ENCODE measurements around the gene ELN.

Gene ELN

DNA sequence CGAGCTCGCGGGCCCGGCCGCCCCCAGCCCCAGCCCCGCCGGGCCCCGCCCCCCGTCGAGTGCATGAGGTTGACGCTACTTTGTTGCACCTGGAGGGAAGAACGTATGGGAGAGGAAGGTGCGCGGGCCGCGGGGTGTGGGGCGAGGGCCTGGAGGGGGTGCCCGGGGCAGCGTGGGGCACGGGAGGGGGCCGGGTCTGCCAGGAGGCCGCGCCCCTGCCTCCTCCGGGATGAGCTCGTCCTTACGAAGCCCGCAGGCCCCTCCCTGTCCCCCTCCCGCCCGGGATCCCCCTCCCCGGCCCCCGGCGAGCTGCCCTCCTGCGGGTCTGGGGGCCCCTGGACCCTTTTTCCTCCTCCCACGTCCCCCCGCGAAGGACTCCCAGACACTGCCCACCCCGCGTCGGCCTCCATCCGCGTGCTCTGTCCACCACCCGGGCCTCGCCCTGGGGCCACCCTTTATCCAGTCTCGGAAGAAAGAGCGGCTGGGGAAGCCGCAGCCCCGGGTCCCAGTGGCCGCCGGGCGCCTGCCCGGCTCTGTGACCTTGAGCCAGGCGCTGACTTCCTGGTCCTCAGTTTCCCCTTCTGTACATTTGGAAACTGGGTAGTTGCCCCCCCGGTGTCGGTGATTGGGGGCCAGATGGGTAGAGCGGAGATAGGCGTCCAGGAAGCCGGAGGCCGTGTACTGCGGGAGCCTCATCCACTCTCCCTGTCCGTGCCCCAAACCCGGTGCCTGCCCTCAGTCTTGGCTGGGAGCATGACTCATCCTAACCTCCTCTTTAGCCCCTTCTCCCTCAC lies 56.2 kb downstream of the ELN start:
- FAIRE-seq (no peak), DNase-seq (ENCODE audit: insufficient read length, low spot score) (peak; percentile 91)
- TF ChIP-seq POLR2A (IDR thresholded peaks at IDR 0.05; ENCODE audit: low read depth, low read length), result no peak; the same call in 1 of the 2 replicates

DNA sequence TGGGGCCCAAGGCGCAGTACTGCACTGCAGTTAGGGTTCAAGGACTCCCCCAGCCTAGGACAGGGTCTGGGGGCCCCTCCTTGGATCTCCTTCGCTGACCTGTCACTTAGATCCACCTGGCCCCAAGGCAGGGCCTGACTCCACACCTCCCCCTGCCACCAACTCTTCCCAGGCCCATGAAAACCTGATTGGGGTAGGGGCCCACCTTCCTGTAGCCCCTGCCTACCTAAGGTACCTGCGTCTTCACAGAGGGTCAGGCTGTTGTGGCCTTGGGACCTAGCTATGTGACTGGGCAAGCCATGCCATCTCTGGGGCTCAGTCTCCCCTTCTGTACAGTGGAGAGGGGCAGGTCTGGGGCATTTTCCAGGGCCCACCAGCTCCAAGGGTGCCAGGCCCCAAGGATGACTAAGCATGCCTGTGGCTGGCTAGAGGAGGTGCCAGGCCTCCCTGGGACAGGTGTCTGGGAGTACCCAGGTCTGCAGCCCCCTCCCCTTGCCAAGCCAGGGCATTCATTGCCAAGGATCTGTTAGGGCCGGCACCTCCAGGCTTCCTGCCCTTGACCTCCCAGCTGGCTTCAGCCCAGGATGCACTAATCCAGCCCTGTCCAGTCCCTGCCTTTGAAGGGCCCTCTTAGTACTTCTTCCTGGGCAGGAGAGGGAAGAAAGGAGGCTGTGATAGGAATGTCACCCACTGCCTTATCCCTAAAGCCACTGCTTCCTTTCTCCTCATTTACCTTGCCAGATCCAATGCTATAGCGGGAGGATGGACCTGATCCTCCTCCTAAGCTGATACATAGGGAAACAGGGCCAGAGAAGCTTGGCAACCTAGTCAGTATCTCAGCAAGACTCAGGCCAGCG lies 57.0 kb downstream of the ELN start:
- FAIRE-seq (no peak), DNase-seq (ENCODE audit: insufficient read length, low spot score) (no peak)

DNA sequence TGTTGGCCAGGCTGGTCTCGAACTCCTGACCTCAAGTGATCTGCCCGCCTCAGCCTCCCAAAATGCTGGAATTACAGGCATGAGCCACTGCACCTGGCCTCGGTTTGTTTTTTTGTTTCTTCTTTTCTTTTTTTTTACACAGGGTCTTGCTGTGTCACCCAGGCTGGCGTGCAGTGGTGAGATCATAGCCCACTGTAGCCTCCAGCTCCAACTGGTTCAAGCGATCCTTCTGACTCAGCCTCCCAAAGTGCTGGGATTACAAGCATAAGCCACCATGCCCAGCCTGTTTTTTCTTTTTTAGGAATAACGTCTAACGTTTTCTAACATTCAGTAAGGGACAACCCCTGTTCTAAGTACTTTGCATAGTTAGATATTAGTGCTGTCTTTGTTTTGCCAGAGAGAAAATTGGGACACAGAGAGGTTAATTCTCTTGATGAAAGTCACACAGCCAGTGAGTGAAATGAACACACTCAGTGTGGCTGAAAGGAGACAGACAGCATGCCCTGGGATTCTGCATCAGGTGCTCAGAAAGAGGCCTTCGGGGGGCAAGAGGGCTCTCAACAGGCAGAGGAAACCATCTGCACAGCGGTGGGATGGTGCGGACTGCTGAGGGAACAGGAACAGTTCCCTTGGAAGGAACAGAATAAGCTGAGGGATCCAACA lies 59.9 kb downstream of the ELN start:
- TF ChIP-seq POLR2A (IDR thresholded peaks at IDR 0.05; ENCODE audit: low read depth, low read length), result no peak
- FAIRE-seq, result no peak

More for the DNA sequence above, 57.0 kb downstream of the ELN start:
- no peak for TF ChIP-seq POLR2A (IDR thresholded peaks at IDR 0.05; ENCODE audit: low read depth, low read length)

DNA sequence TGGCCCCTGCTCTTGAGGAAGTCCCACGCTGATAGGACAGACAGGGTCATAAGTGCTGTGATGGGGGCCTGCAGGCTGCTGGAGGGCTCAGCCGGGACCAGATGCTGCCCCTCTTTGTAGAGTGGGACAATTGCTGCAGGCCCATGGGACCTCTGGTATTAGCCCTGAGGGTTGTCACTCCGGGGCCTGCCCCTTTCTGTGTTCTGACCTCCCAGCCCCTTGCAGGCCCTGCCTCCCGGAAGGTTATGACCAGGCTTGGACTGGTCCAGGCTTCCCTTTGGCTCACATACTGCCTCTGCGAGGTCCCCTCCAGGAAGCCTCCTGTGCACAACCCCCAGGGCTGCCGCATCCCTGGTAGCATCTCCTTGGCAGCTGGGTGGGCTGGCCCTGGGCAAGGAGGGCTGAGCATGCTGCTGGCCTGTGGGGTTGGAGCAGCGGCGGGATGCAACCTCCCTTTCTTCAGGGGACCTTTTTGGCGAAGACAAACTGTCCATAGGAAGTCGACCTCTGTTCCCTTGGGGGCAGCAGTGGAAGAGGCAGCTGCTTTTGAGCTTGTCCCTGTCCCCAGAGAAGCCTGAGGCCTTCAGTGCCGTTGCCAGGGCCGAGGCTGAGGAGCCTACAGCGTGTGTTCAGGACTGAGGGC lies 64.5 kb downstream of the ELN start:
- no peak for FAIRE-seq
- no peak for DNase-seq (ENCODE audit: insufficient read length, low spot score)
- TF ChIP-seq POLR2A (IDR thresholded peaks at IDR 0.05; ENCODE audit: low read depth, low read length), result no peak

More for the DNA sequence above, 59.9 kb downstream of the ELN start:
- no peak for DNase-seq (ENCODE audit: insufficient read length, low spot score)

DNA sequence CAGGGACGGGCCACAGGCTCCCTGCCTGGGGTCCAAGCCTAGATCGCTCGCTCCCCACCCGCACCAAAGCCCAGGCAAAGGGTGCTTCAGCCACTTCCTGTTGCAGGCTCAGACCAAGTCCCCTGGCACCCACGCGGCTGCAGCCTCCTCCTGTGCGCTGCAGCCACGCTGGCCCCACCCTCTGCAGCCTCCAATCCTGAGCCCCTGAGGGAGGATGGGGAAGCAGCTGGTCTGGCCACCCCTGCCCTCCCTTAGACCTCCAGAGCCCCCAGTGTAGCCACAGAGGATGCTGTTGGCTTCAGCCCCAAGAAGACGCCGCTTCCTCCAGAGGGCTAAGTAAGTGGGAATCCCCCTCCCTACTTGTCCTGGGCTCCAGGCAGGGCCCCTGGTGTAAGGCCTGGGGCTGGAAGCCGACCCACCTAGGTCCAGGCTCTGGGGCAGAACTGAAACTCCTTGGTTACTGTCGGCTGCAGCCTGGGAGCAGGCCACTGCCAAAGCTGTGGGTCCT lies 65.0 kb downstream of the ELN start:
- TF ChIP-seq POLR2A (IDR thresholded peaks at IDR 0.05; ENCODE audit: low read depth, low read length), result peak; percentile 6; the same call in 1 of the 2 replicates
- DNase-seq (ENCODE audit: insufficient read length, low spot score) (no peak), FAIRE-seq (no peak)

DNA sequence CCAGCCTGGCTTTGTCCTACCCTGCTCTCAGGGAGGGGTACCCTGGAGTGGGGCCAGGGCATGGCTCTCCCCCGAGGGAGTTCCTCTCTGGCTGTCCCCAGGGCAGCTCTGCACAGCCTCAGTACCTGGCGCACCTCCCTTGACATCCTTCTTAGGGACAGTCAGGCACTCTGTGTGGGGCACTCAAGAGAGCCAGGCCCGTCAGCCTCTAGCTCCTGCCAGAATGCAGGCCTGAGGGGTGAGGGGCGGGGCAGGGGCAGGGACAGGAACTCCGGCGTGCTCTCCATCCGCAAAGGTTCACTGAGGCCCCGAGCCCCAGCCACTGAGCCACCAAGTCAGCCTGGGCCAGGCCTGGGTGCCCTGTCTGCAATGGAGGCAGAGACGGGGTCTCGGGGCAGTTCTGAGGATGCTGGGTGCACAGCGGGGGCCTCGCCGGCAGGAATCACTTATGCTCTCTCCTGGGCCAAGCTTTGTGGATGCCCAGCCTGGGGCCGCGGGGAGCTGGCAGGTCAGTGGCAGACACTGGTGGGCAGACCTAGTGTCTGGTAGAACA lies 65.8 kb downstream of the ELN start:
- DNase-seq (ENCODE audit: insufficient read length, low spot score), result no peak
- no peak for FAIRE-seq
- peak; percentile 25; the same call in 1 of the 2 replicates for TF ChIP-seq POLR2A (IDR thresholded peaks at IDR 0.05; ENCODE audit: low read depth, low read length)

DNA sequence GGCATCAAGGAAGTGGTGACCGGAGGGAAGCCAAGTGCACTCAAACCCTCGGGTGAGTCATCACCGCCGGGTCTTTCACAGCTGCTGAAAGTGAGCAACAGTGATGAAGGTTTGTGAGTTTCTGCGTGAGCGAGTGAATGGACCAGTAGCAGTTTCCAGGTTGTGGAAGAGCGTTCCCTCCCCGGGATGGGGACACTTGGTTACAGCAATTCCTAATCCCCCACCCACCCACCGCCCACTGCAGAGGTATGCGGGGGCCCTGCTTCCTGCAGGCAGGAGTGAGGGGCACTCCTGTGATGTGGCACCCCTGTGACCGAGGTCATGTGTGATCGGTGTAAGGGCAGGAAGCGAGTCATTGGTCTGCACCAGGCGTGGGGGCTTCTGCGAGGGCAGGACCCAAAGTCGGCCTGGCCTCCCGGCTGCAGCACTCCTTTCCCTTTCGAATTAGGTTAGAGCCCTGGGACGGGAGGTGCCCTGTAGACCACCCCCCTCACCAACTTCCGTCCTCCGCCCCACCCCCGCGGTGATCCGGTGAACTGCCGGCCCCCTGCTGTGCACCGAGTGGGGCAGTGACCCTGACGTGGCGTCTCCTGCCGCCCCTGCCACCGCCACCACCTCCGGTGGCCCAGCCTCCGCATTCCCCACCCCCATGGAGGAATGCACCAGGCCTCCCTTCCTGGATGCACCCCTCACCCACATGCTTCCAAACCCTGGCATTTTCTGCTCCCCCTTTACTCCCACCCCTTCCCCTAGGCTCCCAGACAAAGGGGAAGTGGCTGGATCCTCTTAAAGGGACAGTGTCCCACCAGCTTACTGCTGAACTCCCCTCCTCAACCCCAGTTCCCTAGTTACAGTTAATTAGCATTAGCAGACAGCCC lies 66.5 kb downstream of the ELN start:
- FAIRE-seq (no peak), DNase-seq (ENCODE audit: insufficient read length, low spot score) (peak; percentile 96)
- peak; percentile 24; the same call in 1 of the 2 replicates for TF ChIP-seq POLR2A (IDR thresholded peaks at IDR 0.05; ENCODE audit: low read depth, low read length)

DNA sequence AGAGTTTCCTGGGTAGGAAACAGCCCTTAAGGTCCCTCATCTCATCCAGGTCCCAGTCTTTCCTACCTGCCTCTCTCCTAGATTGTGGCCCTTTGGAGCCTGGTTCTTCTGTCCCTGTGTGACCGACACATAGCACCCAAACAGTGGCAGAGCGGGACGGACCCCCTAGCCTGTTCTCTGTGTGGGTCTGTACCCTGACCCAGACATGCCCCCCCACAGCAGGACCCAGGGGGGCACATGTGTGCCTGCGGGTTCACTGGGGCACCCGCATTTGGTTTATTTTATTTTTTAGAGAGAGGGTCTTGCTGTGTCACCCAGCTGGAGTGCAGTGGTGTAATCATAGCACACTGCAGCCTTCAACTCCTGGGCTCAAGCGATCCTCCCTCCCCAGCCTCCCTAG lies 67.2 kb downstream of the ELN start:
- no peak for DNase-seq (ENCODE audit: insufficient read length, low spot score)
- no peak for FAIRE-seq
- TF ChIP-seq POLR2A (IDR thresholded peaks at IDR 0.05; ENCODE audit: low read depth, low read length), result no peak

DNA sequence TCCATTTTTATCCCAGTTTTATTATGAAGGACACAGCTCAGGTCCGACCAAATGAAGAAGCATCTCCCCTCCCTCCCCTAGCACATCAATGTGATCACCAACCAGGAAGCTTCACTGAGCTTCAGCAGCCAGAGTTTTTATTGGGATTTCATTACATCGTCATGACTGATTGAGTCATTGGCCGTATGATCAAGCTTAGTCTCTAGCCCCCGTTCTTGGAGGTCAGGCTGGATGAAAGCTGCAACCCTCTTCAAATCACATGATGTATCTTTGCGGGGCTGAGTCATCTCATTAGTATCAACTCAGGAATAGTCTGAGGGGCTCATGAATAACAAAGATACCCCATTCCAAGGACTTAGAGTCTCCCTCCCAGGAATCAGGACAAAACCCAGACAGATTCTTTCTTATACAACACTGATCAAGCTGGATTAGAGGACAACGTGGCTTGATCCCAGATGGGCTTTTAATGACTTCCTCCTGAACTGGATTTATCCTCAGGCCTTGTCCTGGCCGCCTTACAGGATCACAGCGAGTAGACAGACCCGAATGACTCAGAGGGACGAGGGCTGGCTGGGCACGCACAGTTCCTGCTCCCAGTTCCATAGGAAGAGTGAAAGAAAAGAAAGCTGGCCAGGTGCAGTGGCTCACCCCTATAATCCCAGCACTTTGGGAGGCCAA lies 70.1 kb downstream of the ELN start:
- TF ChIP-seq POLR2A (IDR thresholded peaks at IDR 0.05; ENCODE audit: low read depth, low read length), result no peak
- DNase-seq (ENCODE audit: insufficient read length, low spot score) (peak; percentile 67), FAIRE-seq (no peak)

DNA sequence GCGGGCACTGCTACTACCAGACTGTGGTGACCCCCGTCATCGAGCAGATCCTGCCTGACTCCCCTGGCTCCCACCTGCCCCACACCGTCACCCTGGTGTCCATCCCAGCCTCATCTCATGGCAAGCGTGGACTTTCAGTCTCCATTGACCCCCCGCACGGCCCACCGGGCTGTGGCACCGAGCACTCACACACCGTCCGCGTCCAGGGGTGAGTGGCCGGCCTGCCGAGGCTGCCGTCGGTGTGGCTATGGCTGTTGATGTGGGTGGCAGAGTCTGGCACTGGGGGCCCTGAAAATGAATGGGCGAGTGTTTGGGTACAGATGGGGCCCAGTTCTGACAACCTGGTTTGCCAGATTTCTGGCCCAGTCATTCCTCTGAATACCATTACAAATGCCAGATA lies 71.1 kb downstream of the ELN start:
- TF ChIP-seq POLR2A (IDR thresholded peaks at IDR 0.05; ENCODE audit: low read depth, low read length), result no peak
- FAIRE-seq, result no peak
- no peak for DNase-seq (ENCODE audit: insufficient read length, low spot score)

DNA sequence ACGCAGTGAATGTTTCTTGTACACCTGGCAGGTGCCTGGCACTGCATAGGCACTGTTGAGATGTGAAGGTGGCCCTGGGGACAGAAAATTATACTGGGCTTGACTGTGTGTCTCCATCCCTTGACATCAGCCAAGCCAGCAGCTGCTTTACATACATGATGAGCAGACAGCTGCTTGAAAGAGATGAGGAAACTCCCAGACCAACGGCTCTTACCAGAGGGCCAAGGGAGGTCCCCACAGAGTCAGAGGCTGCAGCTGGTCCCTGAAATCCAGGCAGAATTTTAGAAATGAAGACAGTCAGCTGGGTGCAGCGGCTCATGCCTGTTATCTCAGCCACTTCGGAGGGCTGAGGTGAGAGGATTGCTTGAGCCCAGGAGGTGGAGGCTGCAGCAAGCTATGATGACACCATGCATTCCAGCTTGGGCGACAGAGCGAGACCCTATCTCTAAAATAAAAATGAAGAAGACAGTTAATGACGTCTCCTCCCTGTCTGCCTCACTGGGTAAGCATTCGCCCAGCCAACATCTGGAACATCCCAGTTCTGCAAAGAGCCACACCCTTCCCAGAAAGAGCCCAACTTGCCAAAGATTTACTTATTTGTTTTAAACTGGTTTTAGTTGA lies 73.2 kb downstream of the ELN start:
- DNase-seq (ENCODE audit: insufficient read length, low spot score) (no peak), FAIRE-seq (no peak)

More for the DNA sequence above, 73.2 kb downstream of the ELN start:
- no peak for TF ChIP-seq POLR2A (IDR thresholded peaks at IDR 0.05; ENCODE audit: low read depth, low read length)
